ENCODE measurements around the gene ATXN1. TPM values are rescaled to one million over a fixed set of nuclear protein-coding genes. Genes with fewer than 3 reads are reported as not detected.

ATXN1 gene
- total RNA-seq, 4 donors from 2014 or later: 21.0 to 102 (median 51.1) TPM

DNA sequence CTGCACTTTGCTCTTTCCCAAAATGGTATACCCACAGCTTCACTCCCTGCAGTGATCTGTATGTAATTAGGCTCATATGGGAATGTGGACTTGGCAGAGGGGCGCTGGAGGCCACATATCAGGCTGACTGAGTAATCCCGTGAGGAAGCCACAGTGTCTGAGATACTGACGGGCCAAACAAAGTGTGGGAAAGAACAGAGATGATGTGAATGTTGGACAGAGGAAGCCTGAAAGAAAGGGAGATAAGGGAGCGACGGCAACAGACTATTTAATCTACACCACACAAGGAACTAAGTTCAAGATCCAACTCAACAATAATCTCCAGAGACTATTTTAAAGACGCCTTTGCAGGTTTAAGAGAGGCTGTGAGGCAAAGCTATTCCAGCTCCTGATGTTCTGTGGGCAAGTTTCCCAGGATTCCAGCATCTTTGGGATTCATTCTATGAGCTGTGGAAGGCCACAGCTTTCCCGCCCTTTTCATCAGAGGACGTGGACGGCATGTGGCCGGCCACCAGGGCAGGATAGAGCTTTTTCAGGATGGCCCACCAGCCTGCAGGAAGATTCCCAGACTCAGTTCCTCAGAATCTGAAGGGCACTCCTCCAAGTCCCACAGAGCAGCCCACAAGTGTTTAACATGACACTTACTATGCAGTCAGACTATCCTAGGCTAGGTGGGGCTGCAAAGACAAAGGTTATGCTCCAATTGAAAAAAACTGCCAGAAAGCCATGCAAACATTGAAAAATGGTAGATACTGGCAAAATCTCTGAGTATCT is 237.5 kb downstream of the ATXN1 start:
- intact Hi-C loops (cut with DNase I; ENCODE audit: low total_unique reads): no loop called here
- peak overlapping the region; percentile 2 to 23 for H3K27ac ChIP-seq
- no peaks in the 10 kb centered on the region for H3K4me1 ChIP-seq
- no peak overlapping the region for H3K4me3 ChIP-seq
- no peaks in the 10 kb centered on the region for H3K27me3 ChIP-seq
- peak in 1 of 2 donors; percentile 43 for DNase-seq
- TF ChIP-seq, protein P1, sequence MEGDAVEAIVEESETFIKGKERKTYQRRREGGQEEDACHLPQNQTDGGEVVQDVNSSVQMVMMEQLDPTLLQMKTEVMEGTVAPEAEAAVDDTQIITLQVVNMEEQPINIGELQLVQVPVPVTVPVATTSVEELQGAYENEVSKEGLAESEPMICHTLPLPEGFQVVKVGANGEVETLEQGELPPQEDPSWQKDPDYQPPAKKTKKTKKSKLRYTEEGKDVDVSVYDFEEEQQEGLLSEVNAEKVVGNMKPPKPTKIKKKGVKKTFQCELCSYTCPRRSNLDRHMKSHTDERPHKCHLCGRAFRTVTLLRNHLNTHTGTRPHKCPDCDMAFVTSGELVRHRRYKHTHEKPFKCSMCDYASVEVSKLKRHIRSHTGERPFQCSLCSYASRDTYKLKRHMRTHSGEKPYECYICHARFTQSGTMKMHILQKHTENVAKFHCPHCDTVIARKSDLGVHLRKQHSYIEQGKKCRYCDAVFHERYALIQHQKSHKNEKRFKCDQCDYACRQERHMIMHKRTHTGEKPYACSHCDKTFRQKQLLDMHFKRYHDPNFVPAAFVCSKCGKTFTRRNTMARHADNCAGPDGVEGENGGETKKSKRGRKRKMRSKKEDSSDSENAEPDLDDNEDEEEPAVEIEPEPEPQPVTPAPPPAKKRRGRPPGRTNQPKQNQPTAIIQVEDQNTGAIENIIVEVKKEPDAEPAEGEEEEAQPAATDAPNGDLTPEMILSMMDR (IDR thresholded peaks at IDR 0.05): no peak
- TF ChIP-seq POLR2A (IDR thresholded peaks at IDR 0.05): no peak
- no peaks in the 10 kb centered on the region for H3K36me3 ChIP-seq
- no peaks in the 10 kb centered on the region for H3K9me3 ChIP-seq

DNA sequence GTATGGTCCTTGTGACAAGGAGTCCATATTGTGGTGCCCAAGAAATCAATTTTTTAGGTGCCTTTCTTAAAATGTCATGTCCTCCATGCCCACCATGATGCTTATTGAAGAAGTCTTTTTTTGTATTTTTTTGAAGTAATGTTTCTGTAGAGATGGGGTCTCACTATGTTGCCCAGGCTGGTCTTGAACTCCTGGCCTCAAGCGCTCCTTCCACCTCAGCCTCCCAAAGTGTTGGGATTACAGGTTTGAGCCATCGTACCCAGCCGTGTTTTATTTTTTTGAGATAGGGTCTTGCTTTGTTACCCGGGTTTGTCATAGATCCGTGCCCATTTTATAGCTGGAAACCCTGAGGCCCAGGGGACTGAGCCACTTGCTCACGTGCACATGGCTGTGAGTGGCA is 238.3 kb downstream of the ATXN1 start:
- TF ChIP-seq, protein P1 (IDR thresholded peaks at IDR 0.05): no peak
- no peak for TF ChIP-seq POLR2A (IDR thresholded peaks at IDR 0.05)
- no peaks in the 10 kb centered on the region for H3K36me3 ChIP-seq
- H3K4me1 ChIP-seq: no peaks in the 10 kb centered on the region
- peak overlapping the region; percentile 2 to 23 for H3K27ac ChIP-seq
- H3K27me3 ChIP-seq: no peaks in the 10 kb centered on the region
- H3K4me3 ChIP-seq: no peak overlapping the region
- no peak for DNase-seq
- intact Hi-C loops (cut with DNase I; ENCODE audit: low total_unique reads): no loop called here
- no peaks in the 10 kb centered on the region for H3K9me3 ChIP-seq

DNA sequence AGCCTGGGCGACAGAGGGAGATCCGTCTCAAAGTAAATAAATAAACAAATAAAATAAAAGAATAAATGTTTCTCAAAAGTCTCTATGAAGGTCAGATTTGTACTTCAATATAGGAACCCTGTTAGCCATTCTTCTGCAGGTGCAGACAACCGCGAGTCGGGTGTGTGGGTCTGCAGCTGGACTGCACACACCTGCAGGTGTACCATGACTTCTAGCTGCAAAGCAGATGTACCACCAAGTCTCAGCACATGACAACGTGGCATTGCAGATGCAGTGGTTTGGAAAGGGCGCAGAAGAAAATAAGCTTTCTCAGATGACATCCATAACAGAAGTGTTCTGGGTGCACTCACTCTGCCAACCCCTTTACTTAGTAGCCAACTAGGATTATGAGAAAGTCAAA is 239.7 kb downstream of the ATXN1 start:
- no peaks in the 10 kb centered on the region for H3K36me3 ChIP-seq
- H3K4me3 ChIP-seq: no peak overlapping the region
- intact Hi-C loops (cut with DNase I; ENCODE audit: low total_unique reads): no loop called here
- H3K9me3 ChIP-seq: no peaks in the 10 kb centered on the region
- no peak overlapping the region for H3K27ac ChIP-seq
- no peaks in the 10 kb centered on the region for H3K4me1 ChIP-seq
- no peaks in the 10 kb centered on the region for H3K27me3 ChIP-seq
- no peak for TF ChIP-seq POLR2A (IDR thresholded peaks at IDR 0.05)
- TF ChIP-seq, protein P1 (IDR thresholded peaks at IDR 0.05): no peak
- no peak for DNase-seq

- DNase-seq: no peak
- no peaks in the 10 kb centered on the region for H3K4me1 ChIP-seq
- TF ChIP-seq, protein P1 (IDR thresholded peaks at IDR 0.05): no peak
- TF ChIP-seq POLR2A (IDR thresholded peaks at IDR 0.05): no peak
- no peaks in the 10 kb centered on the region for H3K9me3 ChIP-seq
- H3K4me3 ChIP-seq: no peak overlapping the region
- no peaks in the 10 kb centered on the region for H3K27me3 ChIP-seq
- intact Hi-C loops (cut with DNase I; ENCODE audit: low total_unique reads): loop anchor here (10.0 kb wide), 1 partner anchor 245 kb away; the partner anchor contains the start of gene ATXN1
- H3K36me3 ChIP-seq: no peaks in the 10 kb centered on the region
- no peak overlapping the region for H3K27ac ChIP-seq
Observed at GRCh38 chr6:16519265-16520242, 241.7 kb downstream of the ATXN1 start.
